Measurements from ENCODE around the gene EWSR1. TPM values are rescaled to one million over a fixed set of nuclear protein-coding genes. Genes with fewer than 3 reads are reported as not detected.
A peak's percentile ranks its signal among the peaks of the same experiment; 100 is the strongest.

Gene EWSR1
- polyA plus RNA-seq, 3 donors from 2014 or later: 135 to 218 (median 214) TPM

GRCh38 chr22:29299136-29299900 lies 31.2 kb downstream of the EWSR1 start:
- H3K4me1 Mint-ChIP-seq: peaks cover 0 to 5% of the 10 kb centered on the region in 2 donors
- H3K36me3 Mint-ChIP-seq: peaks cover 13 to 50% (median 21%) of the 10 kb centered on the region in 3 donors
- H3K27me3 Mint-ChIP-seq (ENCODE audit: low read depth in 3 of 3): peaks cover 0 to 19% (median 14%) of the 10 kb centered on the region in 3 donors
- peak overlapping the region in 2 of 6 donors; percentile 5 to 71 for H3K27ac Mint-ChIP-seq
- H3K9me3 Mint-ChIP-seq: no peaks in the 10 kb centered on the region
- no peak for DNase-seq
- H3K4me3 Mint-ChIP-seq: peak overlapping the region in 1 of 5 donors; percentile 51

DNA sequence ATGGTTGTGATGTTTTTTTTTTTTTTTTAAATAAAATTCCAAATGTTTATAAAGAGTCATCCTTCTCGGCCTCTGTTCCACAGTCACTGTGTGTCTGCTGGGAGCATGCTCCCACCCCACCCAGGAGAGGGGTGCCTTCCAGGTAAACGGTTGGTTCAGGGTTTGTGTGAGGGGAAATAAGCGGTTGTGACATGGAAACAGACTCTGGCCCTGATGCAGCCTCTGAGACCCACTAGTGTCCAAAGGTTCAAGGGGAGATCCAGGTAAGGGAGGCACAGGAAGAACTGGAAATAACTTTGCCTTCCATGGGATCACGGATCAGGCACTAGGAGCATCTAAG lies 32.4 kb downstream of the EWSR1 start:
- Mint-ChIP-seq H3K4me3 (no peak overlapping the region), H3K4me1 (peaks cover 0 to 5% of the 10 kb centered on the region in 2 donors), H3K9me3 (no peaks in the 10 kb centered on the region), H3K36me3 (peaks cover 13 to 49% (median 21%) of the 10 kb centered on the region in 3 donors), H3K27me3 (ENCODE audit: low read depth in 3 of 3) (peaks cover 2 to 21% (median 14%) of the 10 kb centered on the region in 3 donors), H3K27ac (peak overlapping the region in 1 of 6 donors; percentile 48)
- no peak for DNase-seq

DNA sequence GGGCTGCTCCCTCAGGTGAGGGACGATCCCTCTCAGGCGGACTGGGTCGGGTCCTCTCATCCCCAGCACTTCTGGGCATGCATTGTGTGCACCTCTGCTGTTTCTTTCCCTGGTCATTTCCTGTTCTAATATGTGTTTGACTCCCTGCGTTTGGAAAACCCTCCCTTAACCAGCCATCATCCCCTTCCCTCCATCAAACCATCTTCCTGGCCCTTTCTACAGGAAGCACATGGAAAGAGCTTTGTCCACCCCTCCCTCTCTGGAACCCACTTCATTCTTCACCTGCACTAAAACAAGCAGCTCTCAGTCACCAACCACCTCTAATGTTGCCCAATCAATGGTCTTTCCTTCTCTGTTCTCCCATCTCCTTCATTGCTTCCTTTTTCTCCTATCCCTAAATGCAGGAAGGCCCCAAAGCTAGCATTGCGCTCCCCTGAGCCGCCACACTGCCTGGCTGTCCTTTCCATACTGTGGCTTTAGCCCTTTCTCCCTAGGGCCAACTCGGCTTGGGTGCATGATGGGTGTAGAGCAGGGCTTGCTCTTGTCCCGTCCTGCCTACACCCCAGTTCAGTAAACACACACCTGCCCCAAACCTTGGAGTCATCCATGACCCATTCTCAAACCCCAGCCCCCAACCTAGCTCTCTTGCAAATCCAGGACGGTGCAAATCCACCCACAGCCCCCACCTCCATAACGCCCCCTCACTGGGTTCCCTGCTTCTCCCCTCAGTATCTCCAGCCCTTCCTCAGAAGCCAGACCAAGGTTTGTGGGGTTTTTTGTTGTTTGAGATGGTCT lies 32.9 kb downstream of the EWSR1 start:
- Mint-ChIP-seq H3K27me3 (ENCODE audit: low read depth in 3 of 3) (peaks cover 2 to 19% (median 14%) of the 10 kb centered on the region in 3 donors), H3K27ac (peak overlapping the region; percentile 4 to 60 (median 42)), H3K4me3 (no peak overlapping the region), H3K4me1 (peaks cover 3 to 8% of the 10 kb centered on the region in 2 donors), H3K9me3 (no peaks in the 10 kb centered on the region), H3K36me3 (peaks cover 13 to 43% (median 21%) of the 10 kb centered on the region in 3 donors)
- no peak for DNase-seq

DNA sequence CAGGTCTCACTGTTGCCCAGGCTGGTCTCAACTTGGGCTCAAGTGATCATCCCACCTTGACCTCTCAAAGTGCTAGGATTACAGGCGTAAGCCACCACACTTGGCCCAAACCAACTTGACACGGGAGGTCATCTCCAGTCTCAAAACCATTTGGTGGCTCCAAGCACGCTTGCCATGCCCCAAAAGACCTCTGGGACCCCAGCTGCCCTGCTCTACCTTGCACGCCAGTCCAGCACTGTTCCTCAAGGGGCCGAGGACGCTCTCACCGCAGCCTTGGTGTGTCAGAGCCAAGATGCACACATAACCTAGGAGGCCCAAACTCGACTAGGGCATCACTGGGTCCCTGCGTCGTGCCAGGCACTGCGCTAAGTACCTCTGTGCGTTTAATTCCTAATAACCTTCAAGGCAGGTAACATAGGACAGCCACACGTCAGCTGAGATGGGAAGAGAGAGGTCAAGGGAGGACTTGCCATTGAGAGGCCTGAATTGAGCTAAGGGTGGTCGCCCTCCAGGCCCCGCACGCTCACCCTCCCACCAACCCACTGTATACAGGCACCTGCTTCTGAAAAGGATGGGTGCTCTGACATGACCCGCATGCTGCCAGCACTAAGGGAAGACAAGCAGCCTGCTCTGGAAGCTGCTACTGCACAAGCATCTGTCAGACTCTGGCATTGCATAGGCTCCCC lies 33.8 kb downstream of the EWSR1 start:
- H3K27ac Mint-ChIP-seq: peak overlapping the region in 2 of 6 donors; percentile 13 to 24
- peaks cover 4 to 22% (median 18%) of the 10 kb centered on the region in 3 donors for H3K27me3 Mint-ChIP-seq (ENCODE audit: low read depth in 3 of 3)
- no peak overlapping the region for H3K4me3 Mint-ChIP-seq
- H3K4me1 Mint-ChIP-seq: peaks cover 9 to 11% of the 10 kb centered on the region in 2 donors
- no peaks in the 10 kb centered on the region for H3K9me3 Mint-ChIP-seq
- DNase-seq: no peak
- H3K36me3 Mint-ChIP-seq: peaks cover 13 to 39% (median 21%) of the 10 kb centered on the region in 3 donors

- Mint-ChIP-seq H3K9me3 (no peaks in the 10 kb centered on the region), H3K36me3 (peaks cover 13 to 34% (median 21%) of the 10 kb centered on the region in 3 donors), H3K4me3 (no peak overlapping the region), H3K27ac (peak overlapping the region in 1 of 6 donors; percentile 13), H3K4me1 (peaks cover 10 to 12% of the 10 kb centered on the region in 2 donors), H3K27me3 (ENCODE audit: low read depth in 3 of 3) (peaks cover 5 to 20% (median 19%) of the 10 kb centered on the region in 3 donors)
- no peak for DNase-seq
Measured at GRCh38 chr22:29302402-29302680, 34.3 kb downstream of the EWSR1 start.

- Mint-ChIP-seq H3K4me1 (peaks cover 9 to 14% of the 10 kb centered on the region in 2 donors), H3K27ac (no peak overlapping the region), H3K36me3 (peaks cover 8 to 29% (median 16%) of the 10 kb centered on the region in 3 donors), H3K27me3 (ENCODE audit: low read depth in 3 of 3) (peaks cover 6 to 23% (median 15%) of the 10 kb centered on the region in 3 donors), H3K4me3 (no peak overlapping the region), H3K9me3 (no peaks in the 10 kb centered on the region)
- DNase-seq: no peak
Measured at GRCh38 chr22:29302681-29303465, 34.8 kb downstream of the EWSR1 start.

DNA sequence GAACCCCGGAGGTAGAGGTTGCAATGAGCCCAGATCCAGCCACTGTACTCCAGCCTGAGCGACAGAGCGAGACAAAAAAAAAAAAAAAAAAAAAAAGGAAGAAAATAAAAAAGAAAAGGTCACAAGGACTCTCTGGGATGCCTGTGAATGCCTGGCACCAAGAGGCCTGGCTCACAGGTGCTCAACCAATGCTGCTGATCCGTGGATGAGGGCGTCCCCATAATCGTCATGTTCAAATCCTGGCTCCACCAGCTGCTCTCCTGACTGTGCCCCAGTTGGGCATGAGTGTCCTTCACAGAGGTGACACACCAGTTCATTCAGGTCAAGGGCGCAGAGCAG lies 37.7 kb downstream of the EWSR1 start:
- H3K9me3 Mint-ChIP-seq: no peaks in the 10 kb centered on the region
- H3K36me3 Mint-ChIP-seq: peaks cover 0 to 7% (median 3%) of the 10 kb centered on the region in 3 donors
- no peak overlapping the region for H3K27ac Mint-ChIP-seq
- peak overlapping the region; percentile 56 to 85 (median 77) for H3K4me3 Mint-ChIP-seq
- H3K27me3 Mint-ChIP-seq (ENCODE audit: low read depth in 3 of 3): peaks cover 8 to 18% (median 9%) of the 10 kb centered on the region in 3 donors
- H3K4me1 Mint-ChIP-seq: peaks cover 9 to 14% of the 10 kb centered on the region in 2 donors
- no peak for DNase-seq

- peaks cover 0 to 2% (median 0%) of the 10 kb centered on the region in 3 donors for H3K36me3 Mint-ChIP-seq
- peak within 1 kb of the TSS; percentile 75 to 85 (median 80) for H3K4me3 Mint-ChIP-seq
- H3K27me3 Mint-ChIP-seq (ENCODE audit: low read depth in 3 of 3): peaks cover 8 to 14% (median 8%) of the 10 kb centered on the region in 3 donors
- H3K9me3 Mint-ChIP-seq: no peaks in the 10 kb centered on the region
- H3K4me1 Mint-ChIP-seq: peaks cover 9 to 14% of the 10 kb centered on the region in 2 donors
- no peak for DNase-seq
- H3K27ac Mint-ChIP-seq: no peak within 1 kb of the TSS
Measured at GRCh38 chr22:29306175-29306834, 38.2 kb downstream of the EWSR1 start, which contains the start of gene GAS2L1. TSS of gene GAS2L1 (plus strand) at chr22:29306650. CDS start at chr22:29308106, 1,456 bp downstream.

GRCh38 chr22:29306835-29307595 lies 38.9 kb downstream of the EWSR1 start:
- no peak overlapping the region for H3K27ac Mint-ChIP-seq
- H3K27me3 Mint-ChIP-seq (ENCODE audit: low read depth in 3 of 3): peaks cover 8 to 9% (median 8%) of the 10 kb centered on the region in 3 donors
- peaks cover 9 to 14% of the 10 kb centered on the region in 2 donors for H3K4me1 Mint-ChIP-seq
- H3K36me3 Mint-ChIP-seq: no peaks in the 10 kb centered on the region
- no peaks in the 10 kb centered on the region for H3K9me3 Mint-ChIP-seq
- DNase-seq: peak in 1 of 3 donors; percentile 12
- H3K4me3 Mint-ChIP-seq: peak overlapping the region; percentile 75 to 85 (median 80)

- Mint-ChIP-seq H3K9me3 (no peaks in the 10 kb centered on the region), H3K4me1 (peaks cover 9 to 14% of the 10 kb centered on the region in 2 donors), H3K27me3 (ENCODE audit: low read depth in 3 of 3) (peaks cover 8 to 12% (median 9%) of the 10 kb centered on the region in 3 donors), H3K36me3 (no peaks in the 10 kb centered on the region), H3K27ac (no peak overlapping the region), H3K4me3 (peak overlapping the region; percentile 74 to 85 (median 79))
- no peak for DNase-seq
Measured at GRCh38 chr22:29307596-29308147, 39.6 kb downstream of the EWSR1 start.

DNA sequence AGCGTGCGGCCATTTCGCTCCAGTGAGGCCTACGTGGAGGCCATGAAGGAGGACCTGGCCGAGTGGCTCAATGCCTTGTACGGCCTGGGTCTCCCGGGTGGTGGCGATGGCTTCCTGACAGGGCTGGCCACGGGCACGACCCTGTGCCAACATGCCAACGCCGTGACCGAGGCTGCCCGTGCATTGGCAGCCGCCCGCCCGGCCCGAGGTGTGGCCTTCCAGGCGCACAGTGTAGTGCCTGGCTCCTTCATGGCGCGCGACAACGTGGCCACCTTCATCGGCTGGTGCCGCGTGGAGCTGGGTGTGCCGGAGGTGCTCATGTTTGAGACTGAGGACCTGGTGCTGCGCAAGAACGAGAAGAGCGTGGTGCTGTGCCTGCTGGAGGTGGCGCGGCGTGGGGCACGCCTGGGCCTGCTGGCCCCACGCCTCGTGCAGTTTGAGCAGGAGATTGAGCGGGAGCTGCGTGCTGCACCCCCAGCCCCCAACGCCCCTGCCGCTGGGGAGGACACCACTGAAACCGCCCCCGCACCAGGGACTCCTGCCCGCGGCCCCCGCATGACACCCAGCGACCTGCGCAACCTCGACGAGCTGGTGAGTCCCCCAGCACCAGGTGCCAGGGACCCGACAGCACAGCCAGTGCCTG lies 40.2 kb downstream of the EWSR1 start:
- Mint-ChIP-seq H3K27ac (no peak overlapping the region), H3K9me3 (no peaks in the 10 kb centered on the region), H3K27me3 (ENCODE audit: low read depth in 3 of 3) (peaks cover 8 to 12% (median 9%) of the 10 kb centered on the region in 3 donors), H3K4me3 (peak overlapping the region in 1 of 5 donors; percentile 41), H3K4me1 (peaks cover 9 to 14% of the 10 kb centered on the region in 2 donors), H3K36me3 (no peaks in the 10 kb centered on the region)
- DNase-seq: no peak
